ENCODE measurements around the gene GFOD1. TPM values are rescaled to one million over a fixed set of nuclear protein-coding genes. Genes with fewer than 3 reads are reported as not detected.

The GFOD1 gene
- total and polyA plus RNA-seq, 10 donors = 3.4 to 54.0 (median 32.5) TPM

DNA sequence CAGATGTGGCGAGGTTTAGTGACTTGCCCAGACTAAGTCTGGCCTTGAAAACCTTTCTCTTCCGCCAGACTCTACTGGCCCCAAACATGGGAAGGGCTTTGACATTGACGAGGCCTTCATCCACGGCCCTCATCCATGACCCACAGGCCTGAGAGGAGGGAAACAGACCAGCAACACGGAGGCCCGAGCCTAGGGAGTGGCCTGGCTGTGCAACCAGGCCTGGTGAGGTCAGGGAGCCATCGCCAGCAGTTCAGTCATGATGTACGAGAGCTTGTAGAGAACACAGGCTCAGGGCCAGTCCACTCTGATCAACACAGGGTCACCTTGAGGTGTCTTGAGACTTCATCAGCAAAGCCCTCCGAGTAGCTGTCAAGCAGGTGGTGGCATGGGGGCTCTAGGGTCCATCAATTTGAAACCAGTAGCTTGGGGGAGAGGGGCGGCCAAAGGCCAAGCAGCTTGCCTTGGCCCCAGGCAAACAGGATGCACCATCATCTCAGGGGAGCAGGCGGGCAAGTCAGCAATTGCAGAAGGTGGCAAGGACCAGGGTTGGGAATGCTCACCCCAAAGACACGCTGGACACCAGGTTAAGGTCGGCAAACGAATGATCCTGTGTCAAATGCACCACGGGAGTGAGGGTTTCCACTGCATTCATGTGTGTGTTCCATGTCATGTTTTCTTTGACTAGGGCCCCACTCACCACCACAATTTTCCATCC is 36.1 kb downstream of the GFOD1 start:
- WGBS, 5 donors = 93 to 96% (median 94%) methylated on average over 14 to 15 of the region's 15 CpGs
- DNase-seq = no peak
- TF ChIP-seq POLR2AphosphoS5 (IDR thresholded peaks at IDR 0.05) = peak in 1 of 3 donors; percentile 3
- TF ChIP-seq POLR2A (IDR thresholded peaks at IDR 0.05) = no peak
- Histone ChIP-seq H3K36me3 (peaks cover 0 to 29% (median 9%) of the 10 kb centered on the region in 6 donors), H3K27me3 (replicated peaks in 1 of 7) (no peaks in the 10 kb centered on the region), H3K9me3 (no peaks in the 10 kb centered on the region), H3K4me1 (peaks cover 24 to 81% (median 63%) of the 10 kb centered on the region in 6 donors), H3K27ac (peak overlapping the region in 1 of 8 donors; percentile 33), H3K4me3 (no peak overlapping the region)
- intact Hi-C loops (cut with DNase I; ENCODE audit: low total_unique reads) = no loop called here

DNA sequence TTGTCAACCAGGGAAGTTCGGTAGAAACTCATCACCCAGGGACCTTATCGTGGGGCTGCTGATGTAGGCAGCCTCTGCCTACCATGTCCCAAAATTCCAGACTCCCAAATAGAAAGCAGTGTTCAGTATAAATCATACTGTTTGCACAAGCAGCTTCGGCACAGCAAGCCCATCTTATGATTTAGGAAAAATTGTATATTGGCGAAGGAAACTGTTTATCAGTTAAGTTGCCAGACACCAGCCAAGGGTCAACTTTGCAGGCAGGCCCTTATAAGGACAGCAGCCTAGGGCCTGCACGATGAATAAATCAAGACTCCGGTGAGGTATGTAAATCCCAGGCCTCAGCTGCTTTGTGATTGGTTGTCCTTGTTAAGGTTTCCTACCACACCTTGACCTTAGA is 36.8 kb downstream of the GFOD1 start:
- H3K4me3 ChIP-seq = no peak overlapping the region
- WGBS, 5 donors = 90 to 96% (median 95%) methylated on average over 6 of the region's 6 CpGs
- H3K27ac ChIP-seq = peak overlapping the region in 2 of 8 donors; percentile 33 to 85
- TF ChIP-seq POLR2AphosphoS5 (IDR thresholded peaks at IDR 0.05) = no peak
- TF ChIP-seq, protein P1, sequence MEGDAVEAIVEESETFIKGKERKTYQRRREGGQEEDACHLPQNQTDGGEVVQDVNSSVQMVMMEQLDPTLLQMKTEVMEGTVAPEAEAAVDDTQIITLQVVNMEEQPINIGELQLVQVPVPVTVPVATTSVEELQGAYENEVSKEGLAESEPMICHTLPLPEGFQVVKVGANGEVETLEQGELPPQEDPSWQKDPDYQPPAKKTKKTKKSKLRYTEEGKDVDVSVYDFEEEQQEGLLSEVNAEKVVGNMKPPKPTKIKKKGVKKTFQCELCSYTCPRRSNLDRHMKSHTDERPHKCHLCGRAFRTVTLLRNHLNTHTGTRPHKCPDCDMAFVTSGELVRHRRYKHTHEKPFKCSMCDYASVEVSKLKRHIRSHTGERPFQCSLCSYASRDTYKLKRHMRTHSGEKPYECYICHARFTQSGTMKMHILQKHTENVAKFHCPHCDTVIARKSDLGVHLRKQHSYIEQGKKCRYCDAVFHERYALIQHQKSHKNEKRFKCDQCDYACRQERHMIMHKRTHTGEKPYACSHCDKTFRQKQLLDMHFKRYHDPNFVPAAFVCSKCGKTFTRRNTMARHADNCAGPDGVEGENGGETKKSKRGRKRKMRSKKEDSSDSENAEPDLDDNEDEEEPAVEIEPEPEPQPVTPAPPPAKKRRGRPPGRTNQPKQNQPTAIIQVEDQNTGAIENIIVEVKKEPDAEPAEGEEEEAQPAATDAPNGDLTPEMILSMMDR (IDR thresholded peaks at IDR 0.05 in 8 of 11, conservative IDR thresholded peaks at IDR 0.05 in 3 of 11) = no peak
- TF ChIP-seq POLR2A (IDR thresholded peaks at IDR 0.05) = no peak
- H3K9me3 ChIP-seq = no peaks in the 10 kb centered on the region
- peaks cover 26 to 81% (median 63%) of the 10 kb centered on the region in 6 donors for H3K4me1 ChIP-seq
- H3K36me3 ChIP-seq = peaks cover 0 to 29% (median 9%) of the 10 kb centered on the region in 6 donors
- intact Hi-C loops (cut with DNase I; ENCODE audit: low total_unique reads) = no loop called here
- DNase-seq = no peak
- no peaks in the 10 kb centered on the region for H3K27me3 ChIP-seq (replicated peaks in 1 of 7)

DNA sequence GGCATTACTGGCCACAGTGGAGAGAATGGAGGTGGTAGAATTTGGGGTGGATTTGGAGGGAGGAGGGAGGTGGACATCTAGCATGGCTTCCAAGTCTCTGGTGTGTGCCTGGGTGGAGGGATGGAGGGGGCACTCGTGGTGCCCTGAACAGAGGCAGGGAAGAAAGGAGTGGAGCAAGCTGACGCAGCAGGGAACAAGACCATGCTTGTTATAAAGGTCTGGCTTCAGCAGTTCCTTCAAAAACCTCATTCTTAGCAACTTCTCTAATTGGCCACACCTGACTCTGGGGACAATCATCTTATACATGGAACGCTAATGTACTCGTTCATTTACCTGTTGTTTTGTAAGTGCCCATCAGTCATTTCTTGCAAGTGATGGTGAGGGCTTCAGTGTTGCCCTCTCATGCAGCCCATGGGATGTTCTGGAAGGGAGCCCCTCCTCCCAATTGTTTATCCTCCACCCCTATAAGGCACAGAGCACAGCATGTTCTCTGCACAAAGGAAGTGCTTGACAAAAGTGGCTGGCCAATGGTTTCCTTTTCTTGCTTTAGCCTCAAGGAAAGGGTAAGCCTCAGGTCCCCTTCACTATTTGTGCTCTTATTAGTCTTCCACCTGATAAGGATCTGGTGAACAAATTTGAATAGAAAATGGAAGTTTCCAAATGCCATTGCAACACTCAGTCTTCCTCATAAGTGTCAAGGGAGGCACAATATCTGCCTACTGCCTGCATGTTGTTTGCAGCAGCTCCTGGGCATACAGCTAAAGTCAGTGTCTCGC is 39.3 kb downstream of the GFOD1 start:
- H3K4me1 ChIP-seq = peaks cover 23 to 71% (median 55%) of the 10 kb centered on the region in 6 donors

DNA sequence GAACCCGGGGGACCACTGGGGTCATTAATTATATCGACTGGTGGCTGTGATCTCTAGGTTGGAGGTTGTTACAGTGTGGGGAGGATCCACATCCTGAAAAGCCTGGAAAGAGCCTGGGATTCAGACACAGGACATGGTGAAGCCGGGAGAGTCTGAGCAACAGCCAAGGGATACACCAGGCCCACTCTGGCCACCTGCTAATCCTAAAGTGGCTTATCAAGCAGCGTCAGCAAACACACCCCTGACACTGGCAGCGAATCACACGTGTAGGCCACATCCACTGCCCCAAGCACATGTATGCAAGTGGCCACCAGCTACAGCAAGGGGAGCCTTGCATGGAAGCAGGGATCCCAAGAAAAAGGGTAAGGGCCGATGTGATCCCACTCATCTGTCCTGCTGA is 41.0 kb downstream of the GFOD1 start:
- H3K9me3 ChIP-seq = no peaks in the 10 kb centered on the region
- H3K36me3 ChIP-seq = peaks cover 0 to 15% (median 7%) of the 10 kb centered on the region in 6 donors
- WGBS, 5 donors = 72 to 91% (median 82%) methylated on average over 7 of the region's 7 CpGs
- peak overlapping the region in 5 of 8 donors; percentile 15 to 88 (median 78) for H3K27ac ChIP-seq
- TF ChIP-seq POLR2A (IDR thresholded peaks at IDR 0.05) (no peak), POLR2AphosphoS5 (IDR thresholded peaks at IDR 0.05) (no peak)
- TF ChIP-seq, protein P1 (IDR thresholded peaks at IDR 0.05 in 8 of 11, conservative IDR thresholded peaks at IDR 0.05 in 3 of 11) = no peak
- peaks cover 23 to 76% (median 55%) of the 10 kb centered on the region in 6 donors for H3K4me1 ChIP-seq
- intact Hi-C loops (cut with DNase I; ENCODE audit: low total_unique reads) = no loop called here
- H3K27me3 ChIP-seq (replicated peaks in 1 of 7) = no peaks in the 10 kb centered on the region
- H3K4me3 ChIP-seq = no peak overlapping the region
- no peak for DNase-seq

More for the DNA sequence above, 39.3 kb downstream of the GFOD1 start:
- 36 to 58% (median 56%) methylated on average over 5 of the region's 5 CpGs for WGBS, 5 donors
- H3K27me3 ChIP-seq (replicated peaks in 1 of 7) = no peaks in the 10 kb centered on the region
- intact Hi-C loops (cut with DNase I; ENCODE audit: low total_unique reads) = no loop called here
- H3K9me3 ChIP-seq = no peaks in the 10 kb centered on the region
- peak overlapping the region in 1 of 8 donors; percentile 33 for H3K4me3 ChIP-seq
- no peak for DNase-seq
- peak overlapping the region; percentile 14 to 88 (median 66) for H3K27ac ChIP-seq
- peaks cover 0 to 29% (median 9%) of the 10 kb centered on the region in 6 donors for H3K36me3 ChIP-seq
- TF ChIP-seq, protein P1 (IDR thresholded peaks at IDR 0.05 in 8 of 11, conservative IDR thresholded peaks at IDR 0.05 in 3 of 11) = no peak
- TF ChIP-seq POLR2AphosphoS5 (IDR thresholded peaks at IDR 0.05) = peak in 1 of 3 donors; percentile 84
